DOHH2 (cell line): ENCODE measurements around the gene ANXA2.

Experiments used
- H3F3A ChIP-seq: fragments of 200-600 bp; sonication (generic), shearing (Covaris generic); 2 replicates; pipeline ENCODE4 v1.6.0; 2016; ENCODE audit warnings: antibody characterized with exemption, mild to moderate bottlenecking; ENCODE audit not compliant: control insufficient read depth, insufficient read depth
- H3K27ac ChIP-seq: fragments of 200-600 bp; sonication (generic); 2 replicates; pipeline ENCODE4 v1.5.1; 2014; ENCODE audit warnings: low read depth, mild to moderate bottlenecking, low read length, moderate library complexity
- H3K27me3 ChIP-seq: fragments of 200-600 bp; sonication (generic); 2 replicates; pipeline ENCODE4 v1.6.1; 2014; ENCODE audit warnings: mild to moderate bottlenecking, low read length, mixed read lengths; ENCODE audit not compliant: control insufficient read depth
- H3K36me3 ChIP-seq: fragments of 200-600 bp; sonication (generic); 2 replicates; pipeline ENCODE4 v1.6.1; 2014; ENCODE audit warnings: mild to moderate bottlenecking, low read length, moderate library complexity, mixed read lengths; ENCODE audit not compliant: control insufficient read depth
- H3K4me1 ChIP-seq: fragments of 200-600 bp; sonication (generic); 2 replicates; pipeline ENCODE4 v1.6.1; 2014; ENCODE audit warnings: mild to moderate bottlenecking, low read length, mixed read lengths; ENCODE audit not compliant: control insufficient read depth
- H3K4me2 ChIP-seq: fragments of 200-600 bp; sonication (generic); 2 replicates; pipeline ENCODE4 v1.6.0; 2014; ENCODE audit warnings: mild to moderate bottlenecking, low read length, moderate library complexity
- H3K4me3 ChIP-seq: fragments of 200-600 bp; sonication (generic); 2 replicates; pipeline ENCODE4 v1.5.1; 2014; ENCODE audit warnings: mild to moderate bottlenecking, low read length, mixed read lengths
- H3K79me2 ChIP-seq: fragments of 200-600 bp; sonication (generic); 2 replicates; pipeline ENCODE4 v1.6.1; 2014; ENCODE audit warnings: mild to moderate bottlenecking, low read length, mixed read lengths; ENCODE audit not compliant: control insufficient read depth
- H3K9me2 ChIP-seq: fragments of 200-600 bp; sonication (generic); replicated peaks from 2 replicates; pipeline ENCODE4 v1.6.1; 2014; ENCODE audit warnings: mild to moderate bottlenecking, low read length, mixed read lengths; ENCODE audit not compliant: control insufficient read depth
- H3K9me3 ChIP-seq: fragments of 200-600 bp; sonication (generic); 2 replicates; pipeline ENCODE4 v1.6.1; 2014; ENCODE audit warnings: antibody characterized with exemption, low read length, mixed read lengths; ENCODE audit not compliant: control insufficient read depth, insufficient read depth
- H4K20me1 ChIP-seq: fragments of 200-600 bp; sonication (generic); 2 replicates; pipeline ENCODE4 v1.6.0; 2014; ENCODE audit warnings: low read depth, mild to moderate bottlenecking, antibody characterized with exemption, low read length, moderate library complexity; ENCODE audit not compliant: control insufficient read depth, insufficient read depth
- EZH2phosphoT487 ChIP-seq: fragments of 200-600 bp; sonication (generic); IDR thresholded peaks from 2 replicates; pipeline ENCODE4 v1.6.1; 2017; ENCODE audit warnings: borderline replicate concordance, mild to moderate bottlenecking, antibody characterized with exemption, low read length, moderate library complexity, mixed read lengths
- TF ChIP-seq, protein P1 (sequence below): fragments of 200-600 bp; sonication (generic); IDR thresholded peaks from one replicate; pipeline ENCODE4 v1.5.1; 2014; ENCODE audit warnings: antibody characterized with exemption, mild to moderate bottlenecking, low read depth, low read length; ENCODE audit not compliant: poor library complexity, severe bottlenecking

Gene ANXA2

GRCh38 chr15:60397772-60398445 lies at the start of gene ANXA2:
ANXA2 (minus strand) TSS chr15:60397986; CDS start chr15:60386075, 11,911 bp downstream.
- TF ChIP-seq, protein P1, sequence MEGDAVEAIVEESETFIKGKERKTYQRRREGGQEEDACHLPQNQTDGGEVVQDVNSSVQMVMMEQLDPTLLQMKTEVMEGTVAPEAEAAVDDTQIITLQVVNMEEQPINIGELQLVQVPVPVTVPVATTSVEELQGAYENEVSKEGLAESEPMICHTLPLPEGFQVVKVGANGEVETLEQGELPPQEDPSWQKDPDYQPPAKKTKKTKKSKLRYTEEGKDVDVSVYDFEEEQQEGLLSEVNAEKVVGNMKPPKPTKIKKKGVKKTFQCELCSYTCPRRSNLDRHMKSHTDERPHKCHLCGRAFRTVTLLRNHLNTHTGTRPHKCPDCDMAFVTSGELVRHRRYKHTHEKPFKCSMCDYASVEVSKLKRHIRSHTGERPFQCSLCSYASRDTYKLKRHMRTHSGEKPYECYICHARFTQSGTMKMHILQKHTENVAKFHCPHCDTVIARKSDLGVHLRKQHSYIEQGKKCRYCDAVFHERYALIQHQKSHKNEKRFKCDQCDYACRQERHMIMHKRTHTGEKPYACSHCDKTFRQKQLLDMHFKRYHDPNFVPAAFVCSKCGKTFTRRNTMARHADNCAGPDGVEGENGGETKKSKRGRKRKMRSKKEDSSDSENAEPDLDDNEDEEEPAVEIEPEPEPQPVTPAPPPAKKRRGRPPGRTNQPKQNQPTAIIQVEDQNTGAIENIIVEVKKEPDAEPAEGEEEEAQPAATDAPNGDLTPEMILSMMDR, result peak; percentile 3
- TF ChIP-seq EZH2phosphoT487, result no peak; the same call in 1 of the 2 replicates
- Histone ChIP-seq H3K79me2 (peaks cover 3% of the 10 kb centered on the region; the same call in 1 of the 2 replicates), H3K27ac (no peak within 1 kb of the TSS), H4K20me1 (no peaks in the 10 kb centered on the region), H3K27me3 (peaks cover 28% of the 10 kb centered on the region), H3K4me3 (peak within 1 kb of the TSS; percentile 73), H3F3A (no peaks in the 10 kb centered on the region), H3K4me1 (peaks cover 17% of the 10 kb centered on the region), H3K9me3 (no peaks in the 10 kb centered on the region), H3K9me2 (no peaks in the 10 kb centered on the region), H3K4me2 (peak within 1 kb of the TSS; percentile 82), H3K36me3 (no peaks in the 10 kb centered on the region)

GRCh38 chr15:60444289-60444912 lies 46.6 kb upstream of the ANXA2 start:
- TF ChIP-seq, protein P1, result no peak
- no peak for TF ChIP-seq EZH2phosphoT487
- Histone ChIP-seq H3K27ac (no peak overlapping the region), H3K79me2 (no peaks in the 10 kb centered on the region), H3F3A (no peaks in the 10 kb centered on the region), H3K27me3 (no peaks in the 10 kb centered on the region), H3K4me2 (no peak overlapping the region), H4K20me1 (no peaks in the 10 kb centered on the region), H3K4me3 (no peak overlapping the region), H3K9me3 (no peaks in the 10 kb centered on the region), H3K4me1 (no peaks in the 10 kb centered on the region), H3K9me2 (no peaks in the 10 kb centered on the region), H3K36me3 (peaks cover 49% of the 10 kb centered on the region)

- no peak overlapping the region for H3K4me3 ChIP-seq
- no peaks in the 10 kb centered on the region for H3F3A ChIP-seq
- no peaks in the 10 kb centered on the region for H3K9me3 ChIP-seq
- no peak overlapping the region for H3K27ac ChIP-seq
- H4K20me1 ChIP-seq, result no peaks in the 10 kb centered on the region
- H3K79me2 ChIP-seq, result no peaks in the 10 kb centered on the region
- no peaks in the 10 kb centered on the region for H3K9me2 ChIP-seq
- peaks cover 37% of the 10 kb centered on the region for H3K36me3 ChIP-seq
- no peak for TF ChIP-seq EZH2phosphoT487
- TF ChIP-seq, protein P1, result no peak
- no peaks in the 10 kb centered on the region for H3K4me1 ChIP-seq
- H3K4me2 ChIP-seq, result no peak overlapping the region
- H3K27me3 ChIP-seq, result no peaks in the 10 kb centered on the region
Measured at GRCh38 chr15:60442763-60443162, 45.0 kb upstream of the ANXA2 start.
